ENCODE measurements around the gene ZNF384. TPM values are rescaled to one million over a fixed set of nuclear protein-coding genes. Genes with fewer than 3 reads are reported as not detected.

The ZNF384 gene
- total RNA-seq, result 10 to 100 TPM; 58.1 to 63.3 TPM
- 37.2 TPM for polyA plus RNA-seq

- peaks cover 50 to 63% (median 55%) of the 10 kb centered on the region in 3 donors for H3K4me1 Mint-ChIP-seq
- peaks cover 0 to 43% (median 2%) of the 10 kb centered on the region in 3 donors for H3K36me3 Mint-ChIP-seq
- H3K4me3 Mint-ChIP-seq, result peak within 1 kb of the TSS; percentile 85 to 96 (median 94)
- Histone ChIP-seq H3K27ac (ENCODE audit: low read depth, low read length) (peak within 1 kb of the TSS; percentile 82), H3K27me3 (ENCODE audit: insufficient read depth, low read length, poor library complexity, severe bottlenecking) (no peaks in the 10 kb centered on the region), H3K4me3 (ENCODE audit: low read length) (peak within 1 kb of the TSS; percentile 61), H3K9me3 (ENCODE audit: low read length) (no peaks in the 10 kb centered on the region), H3K36me3 (ENCODE audit: insufficient read depth, low read length) (peaks cover 8% of the 10 kb centered on the region), H3K4me1 (ENCODE audit: insufficient read depth, low read length) (peaks cover 36% of the 10 kb centered on the region)
- no peaks in the 10 kb centered on the region for H3K9me3 Mint-ChIP-seq
- POLR2A ChIA-PET, result interaction anchor here (0.5 to 2.2 kb wide), 42 partner anchors 9 to 419 kb away, joined by 3 to 92 read pairs (median 5); partner anchors contain the start of genes CDCA3, COPS7A, ENO2 and LPAR5
- CTCF ChIA-PET, result interaction anchor here (0.7 to 2.1 kb wide), 22 partner anchors 9 to 202 kb away, joined by 3 to 17 read pairs (median 4); partner anchors contain the start of genes CDCA3, COPS7A, LPAR5 and MLF2
- peak within 1 kb of the TSS; percentile 92 to 99 (median 99) for H3K27ac Mint-ChIP-seq
- DNase-seq, result peak; percentile 94 to 98 (median 95)
- peaks cover 0 to 1% of the 10 kb centered on the region in 2 donors for H3K27me3 Mint-ChIP-seq
These were observed at the start of gene ZNF384 for GRCh38 chr12:6688999-6689882. Gene ZNF384 (minus strand): TSS chr12:6689375. CDS start chr12:6679520, 9,855 bp downstream.

- POLR2A ChIA-PET, result no interaction called here
- peak overlapping the region in 1 of 8 donors; percentile 46 for H3K27ac Mint-ChIP-seq
- H3K27me3 Mint-ChIP-seq, result no peaks in the 10 kb centered on the region
These were observed 47.6 kb upstream of the ZNF384 start for GRCh38 chr12:6736754-6737153.

GRCh38 chr12:6735448-6736191, 46.4 kb upstream of the ZNF384 start:
- H3K27ac Mint-ChIP-seq, result peak overlapping the region in 2 of 8 donors; percentile 26 to 54
- peak in 4 of 5 donors; percentile 6 to 57 (median 10) for DNase-seq
- H3K27me3 Mint-ChIP-seq, result no peaks in the 10 kb centered on the region
- H3K4me1 ChIP-seq (ENCODE audit: insufficient read depth, low read length), result no peaks in the 10 kb centered on the region
- no peaks in the 10 kb centered on the region for H3K27me3 ChIP-seq (ENCODE audit: insufficient read depth, low read length, poor library complexity, severe bottlenecking)
- H3K9me3 Mint-ChIP-seq, result no peaks in the 10 kb centered on the region
- peaks cover 9% of the 10 kb centered on the region for H3K36me3 ChIP-seq (ENCODE audit: insufficient read depth, low read length)
- H3K36me3 Mint-ChIP-seq, result peaks cover 7 to 43% (median 19%) of the 10 kb centered on the region in 3 donors
- peaks cover 3 to 5% (median 5%) of the 10 kb centered on the region in 3 donors for H3K4me1 Mint-ChIP-seq
- no peak overlapping the region for H3K27ac ChIP-seq (ENCODE audit: low read depth, low read length)
- POLR2A ChIA-PET, result no interaction called here
- no peak overlapping the region for H3K4me3 ChIP-seq (ENCODE audit: low read length)
- CTCF ChIA-PET, result interaction anchor here (1.0 kb wide), 1 partner anchor 17 kb away, joined by 3 read pairs; the partner anchor contains the start of gene MLF2
- H3K4me3 Mint-ChIP-seq, result no peak overlapping the region
- H3K9me3 ChIP-seq (ENCODE audit: low read length), result no peaks in the 10 kb centered on the region

More at GRCh38 chr12:6736754-6737153, 47.6 kb upstream of the ZNF384 start:
- Histone ChIP-seq H3K4me1 (ENCODE audit: insufficient read depth, low read length) (no peaks in the 10 kb centered on the region), H3K4me3 (ENCODE audit: low read length) (no peak overlapping the region), H3K27ac (ENCODE audit: low read depth, low read length) (no peak overlapping the region), H3K36me3 (ENCODE audit: insufficient read depth, low read length) (no peaks in the 10 kb centered on the region), H3K27me3 (ENCODE audit: insufficient read depth, low read length, poor library complexity, severe bottlenecking) (no peaks in the 10 kb centered on the region), H3K9me3 (ENCODE audit: low read length) (no peaks in the 10 kb centered on the region)
- Mint-ChIP-seq H3K4me3 (no peak overlapping the region), H3K4me1 (peaks cover 3 to 5% (median 5%) of the 10 kb centered on the region in 3 donors), H3K36me3 (peaks cover 4 to 33% (median 11%) of the 10 kb centered on the region in 3 donors), H3K9me3 (no peaks in the 10 kb centered on the region)
- no peak for DNase-seq
- CTCF ChIA-PET, result interaction anchor here (1.0 to 1.2 kb wide), 2 partner anchors 16 to 42 kb away, joined by 3 to 5 read pairs; partner anchors contain the start of gene MLF2

GRCh38 chr12:6734506-6735387, 45.6 kb upstream of the ZNF384 start:
- CTCF ChIA-PET, result interaction anchor here (1.0 to 3.2 kb wide), 2 partner anchors 11 to 58 kb away, joined by 3 to 11 read pairs; partner anchors contain the start of gene COPS7A
- no peak for DNase-seq
- H3K9me3 Mint-ChIP-seq, result no peaks in the 10 kb centered on the region
- H3K36me3 Mint-ChIP-seq, result peaks cover 7 to 52% (median 23%) of the 10 kb centered on the region in 3 donors
- Histone ChIP-seq H3K27ac (ENCODE audit: low read depth, low read length) (no peak overlapping the region), H3K27me3 (ENCODE audit: insufficient read depth, low read length, poor library complexity, severe bottlenecking) (no peaks in the 10 kb centered on the region), H3K4me1 (ENCODE audit: insufficient read depth, low read length) (no peaks in the 10 kb centered on the region), H3K36me3 (ENCODE audit: insufficient read depth, low read length) (peaks cover 18% of the 10 kb centered on the region), H3K4me3 (ENCODE audit: low read length) (no peak overlapping the region), H3K9me3 (ENCODE audit: low read length) (no peaks in the 10 kb centered on the region)
- peaks cover 3 to 5% (median 5%) of the 10 kb centered on the region in 3 donors for H3K4me1 Mint-ChIP-seq
- no peaks in the 10 kb centered on the region for H3K27me3 Mint-ChIP-seq
- peak overlapping the region in 3 of 8 donors; percentile 33 to 68 (median 54) for H3K27ac Mint-ChIP-seq
- POLR2A ChIA-PET, result no interaction called here
- H3K4me3 Mint-ChIP-seq, result no peak overlapping the region

- Histone ChIP-seq H3K4me3 (ENCODE audit: low read length) (no peak overlapping the region), H3K27me3 (ENCODE audit: insufficient read depth, low read length, poor library complexity, severe bottlenecking) (no peaks in the 10 kb centered on the region), H3K9me3 (ENCODE audit: low read length) (no peaks in the 10 kb centered on the region), H3K36me3 (ENCODE audit: insufficient read depth, low read length) (peaks cover 42% of the 10 kb centered on the region), H3K4me1 (ENCODE audit: insufficient read depth, low read length) (peaks cover 5% of the 10 kb centered on the region), H3K27ac (ENCODE audit: low read depth, low read length) (no peak overlapping the region)
- Mint-ChIP-seq H3K27ac (no peak overlapping the region), H3K4me3 (no peak overlapping the region), H3K36me3 (peaks cover 11 to 73% (median 21%) of the 10 kb centered on the region in 3 donors), H3K4me1 (peaks cover 5 to 10% (median 6%) of the 10 kb centered on the region in 3 donors), H3K27me3 (no peaks in the 10 kb centered on the region), H3K9me3 (no peaks in the 10 kb centered on the region)
- no peak for DNase-seq
- POLR2A ChIA-PET, result no interaction called here
- CTCF ChIA-PET, result no interaction called here
These were observed 41.0 kb upstream of the ZNF384 start for GRCh38 chr12:6730169-6730568.

- ChIA-PET POLR2A (no interaction called here), CTCF (no interaction called here)
- no peak overlapping the region for H3K4me3 ChIP-seq (ENCODE audit: low read length)
- no peaks in the 10 kb centered on the region for H3K9me3 Mint-ChIP-seq
- no peaks in the 10 kb centered on the region for H3K27me3 Mint-ChIP-seq
- H3K4me1 Mint-ChIP-seq, result peaks cover 11 to 19% (median 13%) of the 10 kb centered on the region in 3 donors
- DNase-seq, result no peak
- no peaks in the 10 kb centered on the region for H3K27me3 ChIP-seq (ENCODE audit: insufficient read depth, low read length, poor library complexity, severe bottlenecking)
- peaks cover 11 to 66% (median 21%) of the 10 kb centered on the region in 3 donors for H3K36me3 Mint-ChIP-seq
- H3K27ac ChIP-seq (ENCODE audit: low read depth, low read length), result no peak overlapping the region
- H3K4me3 Mint-ChIP-seq, result no peak overlapping the region
- peaks cover 42% of the 10 kb centered on the region for H3K36me3 ChIP-seq (ENCODE audit: insufficient read depth, low read length)
- peaks cover 14% of the 10 kb centered on the region for H3K4me1 ChIP-seq (ENCODE audit: insufficient read depth, low read length)
- no peaks in the 10 kb centered on the region for H3K9me3 ChIP-seq (ENCODE audit: low read length)
- peak overlapping the region in 1 of 8 donors; percentile 46 for H3K27ac Mint-ChIP-seq
These were observed 40.0 kb upstream of the ZNF384 start for GRCh38 chr12:6729186-6729585.

- H3K36me3 ChIP-seq (ENCODE audit: insufficient read depth, low read length), result peaks cover 30% of the 10 kb centered on the region
- no peak overlapping the region for H3K27ac ChIP-seq (ENCODE audit: low read depth, low read length)
- no peak overlapping the region for H3K4me3 ChIP-seq (ENCODE audit: low read length)
- Mint-ChIP-seq H3K4me3 (peak overlapping the region in 5 of 7 donors; percentile 36 to 85 (median 45)), H3K4me1 (peaks cover 22 to 32% (median 23%) of the 10 kb centered on the region in 3 donors), H3K9me3 (peaks cover 0 to 3% (median 0%) of the 10 kb centered on the region in 5 donors), H3K27me3 (no peaks in the 10 kb centered on the region), H3K27ac (peak overlapping the region in 4 of 8 donors; percentile 45 to 91 (median 66)), H3K36me3 (peaks cover 4 to 45% (median 10%) of the 10 kb centered on the region in 3 donors)
- ChIA-PET CTCF (interaction anchor here (1.1 to 2.6 kb wide), 2 partner anchors 41 to 110 kb away, joined by 3 to 7 read pairs; partner anchors contain the start of gene PTMS), POLR2A (interaction anchor here (0.6 to 2.4 kb wide), 3 partner anchors 28 to 127 kb away, joined by 4 to 25 read pairs (median 7); partner anchors contain the start of genes MLF2, USP5 and ZNF384)
- DNase-seq, result no peak
- no peaks in the 10 kb centered on the region for H3K9me3 ChIP-seq (ENCODE audit: low read length)
- peaks cover 19% of the 10 kb centered on the region for H3K4me1 ChIP-seq (ENCODE audit: insufficient read depth, low read length)
- H3K27me3 ChIP-seq (ENCODE audit: insufficient read depth, low read length, poor library complexity, severe bottlenecking), result no peaks in the 10 kb centered on the region
These were observed 36.2 kb upstream of the ZNF384 start for GRCh38 chr12:6725350-6725749.

All from CD8-positive, alpha-beta memory T cell (primary cell).